Neural progenitor cell (in vitro differentiated cells): ENCODE results near the gene RPS6KB1.

Experiments
- CTCF ChIP-seq: fragments of 200-600 bp; sonication (generic); IDR thresholded peaks from 2 replicates; pipeline ENCODE4 v1.5.1; 2017; ENCODE audit warnings: antibody characterized with exemption, mild to moderate bottlenecking
- EZH2 ChIP-seq: fragments of 200-600 bp; sonication (generic); IDR thresholded peaks from 2 replicates; pipeline ENCODE4 v1.6.1; 2017; ENCODE audit warnings: antibody characterized with exemption, mild to moderate bottlenecking, moderate library complexity
- EZH2phosphoT487 ChIP-seq: fragments of 200-600 bp; sonication (generic); IDR thresholded peaks from 2 replicates; pipeline ENCODE4 v1.6.1; 2017; ENCODE audit warnings: antibody characterized with exemption

GRCh38 chr17:59858167-59858816, 34.6 kb upstream of the RPS6KB1 start:
- TF ChIP-seq EZH2phosphoT487, result no peak
- no peak for TF ChIP-seq CTCF
- TF ChIP-seq EZH2, result no peak
